Mesenchymal stem cell (in vitro differentiated cells and primary cell): ENCODE measurements around the gene ATP2A3.

Experiments
- DNase-seq: peaks from one replicate; pipeline ENCODE4 v3.0.0-alpha.2; 2013
- H2AFZ ChIP-seq: one replicate; pipeline ENCODE4 v1.6.1; 2013; ENCODE audit warnings: low read depth, mild to moderate bottlenecking, control low read depth, inconsistent platforms, low read length, moderate library complexity
- H2AK5ac ChIP-seq: 2 replicates; pipeline ENCODE4 v1.6.1; 2013; ENCODE audit warnings: low read length, moderate library complexity, mild to moderate bottlenecking, inconsistent platforms; ENCODE audit not compliant: severe bottlenecking
- H2BK120ac ChIP-seq: one replicate; pipeline ENCODE4 v1.6.1; 2013; ENCODE audit warnings: low read depth, mild to moderate bottlenecking, inconsistent platforms, low read length, moderate library complexity
- H2BK12ac ChIP-seq, 2 experiments: one replicate each; pipeline ENCODE4 v1.6.1; 2013; ENCODE audit warnings: inconsistent platforms in 2 of 2, low read length in 2 of 2, mild to moderate bottlenecking in 2 of 2, moderate library complexity in 2 of 2, control low read depth in 1 of 2
- H2BK15ac ChIP-seq: one replicate; pipeline ENCODE4 v1.6.1; 2013; ENCODE audit warnings: mild to moderate bottlenecking, low read depth, inconsistent platforms; ENCODE audit not compliant: poor library complexity, severe bottlenecking
- H2BK5ac ChIP-seq: 2 replicates; pipeline ENCODE4 v1.6.1; 2013; ENCODE audit warnings: low read depth, mild to moderate bottlenecking, low read length, control low read depth, inconsistent platforms; ENCODE audit not compliant: poor library complexity, severe bottlenecking
- H3K14ac ChIP-seq, 2 experiments: one replicate each; pipeline ENCODE4 v1.6.1; 2013; ENCODE audit warnings: inconsistent platforms in 2 of 2, low read length in 2 of 2, control low read depth in 1 of 2, mild to moderate bottlenecking in 1 of 2, moderate library complexity in 1 of 2
- H3K18ac ChIP-seq, 2 experiments: one replicate each; pipeline ENCODE4 v1.6.1; 2013; ENCODE audit warnings: inconsistent platforms in 2 of 2, low read length in 2 of 2, control low read depth in 1 of 2, low read depth in 1 of 2, mild to moderate bottlenecking in 1 of 2
- H3K23ac ChIP-seq, 2 experiments: one replicate each; pipeline ENCODE4 v1.6.1; 2013; ENCODE audit warnings: inconsistent platforms in 2 of 2, low read length in 2 of 2, mild to moderate bottlenecking in 2 of 2, moderate library complexity in 2 of 2, control low read depth in 1 of 2
- H3K27ac ChIP-seq: 2 replicates; pipeline ENCODE4 v1.5.1; 2013; ENCODE audit warnings: mild to moderate bottlenecking, moderate library complexity, low read length, control low read depth, inconsistent platforms; ENCODE audit not compliant: poor library complexity, severe bottlenecking
- H3K27me3 ChIP-seq, 2 experiments: 2 replicates each; pipeline versions ENCODE4 v1.6.1 to v1.7.0; 2013; ENCODE audit warnings: low read length in 2 of 2, mild to moderate bottlenecking in 2 of 2, moderate library complexity in 2 of 2, control low read depth in 1 of 2, inconsistent platforms in 1 of 2; ENCODE audit not compliant: control insufficient read depth in 1 of 2, insufficient read depth in 1 of 2
- H3K36me3 ChIP-seq, 2 experiments: 2 replicates each; pipeline versions ENCODE4 v1.6.1 to v1.7.0; 2013; ENCODE audit warnings: low read length in 2 of 2, control low read depth in 1 of 2, inconsistent platforms in 1 of 2, low read depth in 1 of 2, mild to moderate bottlenecking in 1 of 2; ENCODE audit not compliant: insufficient read depth in 2 of 2, control insufficient read depth in 1 of 2
- H3K4ac ChIP-seq, 2 experiments: one replicate each; pipeline ENCODE4 v1.6.1; 2013; ENCODE audit warnings: inconsistent platforms in 2 of 2, low read length in 2 of 2, mild to moderate bottlenecking in 2 of 2, moderate library complexity in 2 of 2, control low read depth in 1 of 2, low read depth in 1 of 2
- H3K4me1 ChIP-seq: 2 replicates; pipeline ENCODE4 v1.6.1; 2013; ENCODE audit warnings: low read depth, low read length, control low read depth; ENCODE audit not compliant: control insufficient read depth, insufficient read depth
- H3K4me2 ChIP-seq: 2 replicates; pipeline ENCODE4 v1.6.1; 2013; ENCODE audit warnings: low read length, mild to moderate bottlenecking, inconsistent platforms; ENCODE audit not compliant: poor library complexity, severe bottlenecking
- H3K4me3 ChIP-seq, 2 experiments: 2 replicates each; pipeline versions ENCODE4 v1.5.1 to v1.7.0; 2013; ENCODE audit warnings: low read length in 2 of 2, mild to moderate bottlenecking in 2 of 2, control low read depth in 1 of 2, low read depth in 1 of 2; ENCODE audit not compliant: insufficient read depth in 1 of 2
- H3K79me1 ChIP-seq: replicated peaks from 2 replicates; pipeline ENCODE4 v1.6.1; 2013; ENCODE audit warnings: mild to moderate bottlenecking, control low read depth, low read length, inconsistent platforms; ENCODE audit not compliant: poor library complexity, severe bottlenecking
- H3K9ac ChIP-seq: 2 replicates; pipeline ENCODE4 v1.7.0; 2013; ENCODE audit warnings: mild to moderate bottlenecking, low read length, moderate library complexity
- H3K9me3 ChIP-seq: 2 replicates; pipeline ENCODE4 v1.7.0; 2013; ENCODE audit warnings: mild to moderate bottlenecking, low read length; ENCODE audit not compliant: control insufficient read depth
- H4K8ac ChIP-seq: one replicate; pipeline ENCODE4 v1.6.1; 2013; ENCODE audit warnings: inconsistent platforms, mild to moderate bottlenecking, low read length, moderate library complexity
- H4K91ac ChIP-seq: one replicate; pipeline ENCODE4 v1.6.1; 2013; ENCODE audit warnings: mild to moderate bottlenecking, low read length, inconsistent platforms
- WGBS: methylation state at CpG from one replicate; pipeline ENCODE4 v1.1.7; 2013; ENCODE audit warnings: mixed read lengths; 5-methylcytosine and 5-hydroxymethylcytosine counted together

Gene ATP2A3

GRCh38 chr17:3926860-3927627, 37.2 kb downstream of the ATP2A3 start:
- H3K79me1 ChIP-seq = no peaks in the 10 kb centered on the region

GRCh38 chr17:3925684-3926485, 38.4 kb downstream of the ATP2A3 start:
- no peak overlapping the region for H3K14ac ChIP-seq
- H3K18ac ChIP-seq = peak overlapping the region in 1 of 2 experiments; percentile 58
- no peak overlapping the region for H3K4me3 ChIP-seq
- no peak overlapping the region for H3K27ac ChIP-seq
- 80% methylated on average over 16 of the region's 17 CpGs for WGBS
- peaks cover 29% of the 10 kb centered on the region in 2 experiments for H3K27me3 ChIP-seq
- peaks cover 14% of the 10 kb centered on the region for H3K4me1 ChIP-seq
- H3K23ac ChIP-seq = peak overlapping the region in 1 of 2 experiments; percentile 2
- no peak overlapping the region for H3K9ac ChIP-seq
- H3K4me2 ChIP-seq = no peak overlapping the region
- no peaks in the 10 kb centered on the region for H3K36me3 ChIP-seq
- H4K8ac ChIP-seq = peak overlapping the region; percentile 36
- H3K9me3 ChIP-seq = no peaks in the 10 kb centered on the region
- H2BK5ac ChIP-seq = no peak overlapping the region
- H3K79me1 ChIP-seq = no peaks in the 10 kb centered on the region
- no peak overlapping the region for H2BK120ac ChIP-seq
- H2BK15ac ChIP-seq = no peak overlapping the region
- H2AFZ ChIP-seq = no peak overlapping the region
- H2AK5ac ChIP-seq = no peak overlapping the region
- peak overlapping the region in 1 of 2 experiments; percentile 12 for H2BK12ac ChIP-seq
- no peak overlapping the region for H3K4ac ChIP-seq
- no peak for DNase-seq
- H4K91ac ChIP-seq = peak overlapping the region; percentile 28

More at GRCh38 chr17:3926860-3927627, 37.2 kb downstream of the ATP2A3 start:
- H2BK12ac ChIP-seq = peak overlapping the region in 1 of 2 experiments; percentile 61
- H3K9me3 ChIP-seq = no peaks in the 10 kb centered on the region
- H3K27me3 ChIP-seq = peaks cover 29% of the 10 kb centered on the region in 2 experiments
- H3K9ac ChIP-seq = no peak overlapping the region
- no peak overlapping the region for H4K8ac ChIP-seq
- H2AK5ac ChIP-seq = no peak overlapping the region
- H3K27ac ChIP-seq = no peak overlapping the region
- no peaks in the 10 kb centered on the region for H3K36me3 ChIP-seq
- no peak overlapping the region for H2BK15ac ChIP-seq
- H3K4ac ChIP-seq = no peak overlapping the region
- H3K14ac ChIP-seq = peak overlapping the region in 1 of 2 experiments; percentile 85
- H2AFZ ChIP-seq = no peak overlapping the region
- no peak overlapping the region for H2BK5ac ChIP-seq
- no peak overlapping the region for H3K4me2 ChIP-seq
- H3K23ac ChIP-seq = no peak overlapping the region
- no peak overlapping the region for H3K18ac ChIP-seq
- peaks cover 7% of the 10 kb centered on the region for H3K4me1 ChIP-seq
- H4K91ac ChIP-seq = peak overlapping the region; percentile 22
- H3K4me3 ChIP-seq = no peak overlapping the region
- 82% methylated on average over 12 of the region's 16 CpGs for WGBS
- DNase-seq = no peak
- no peak overlapping the region for H2BK120ac ChIP-seq

GRCh38 chr17:3924512-3925350, 39.5 kb downstream of the ATP2A3 start:
- WGBS = 52% methylated on average over 38 of the region's 40 CpGs
- H3K18ac ChIP-seq = peak overlapping the region; percentile 67 to 78
- peak; percentile 65 for DNase-seq

More at GRCh38 chr17:3924512-3925350, 39.5 kb downstream of the ATP2A3 start:
- no peak overlapping the region for H2BK120ac ChIP-seq
- H3K79me1 ChIP-seq = no peaks in the 10 kb centered on the region
- H3K36me3 ChIP-seq = no peaks in the 10 kb centered on the region
- H3K4me1 ChIP-seq = peaks cover 15% of the 10 kb centered on the region
- H3K9ac ChIP-seq = no peak overlapping the region
- peaks cover 29% of the 10 kb centered on the region in 2 experiments for H3K27me3 ChIP-seq
- no peak overlapping the region for H2BK5ac ChIP-seq
- H2AK5ac ChIP-seq = no peak overlapping the region
- H3K27ac ChIP-seq = no peak overlapping the region
- peak overlapping the region; percentile 46 to 47 for H3K4ac ChIP-seq
- peak overlapping the region; percentile 59 to 80 for H2BK12ac ChIP-seq
- H3K23ac ChIP-seq = no peak overlapping the region
- H4K91ac ChIP-seq = peak overlapping the region; percentile 92
- peak overlapping the region in 1 of 2 experiments; percentile 86 for H3K14ac ChIP-seq
- no peaks in the 10 kb centered on the region for H3K9me3 ChIP-seq
- no peak overlapping the region for H3K4me2 ChIP-seq
- peak overlapping the region; percentile 60 for H2BK15ac ChIP-seq
- H4K8ac ChIP-seq = peak overlapping the region; percentile 92
- no peak overlapping the region for H2AFZ ChIP-seq
- H3K4me3 ChIP-seq = no peak overlapping the region
